ENCODE results near the gene ADAMTSL2.

- no peak for TF ChIP-seq POLR2A (IDR thresholded peaks at IDR 0.05)
- TF ChIP-seq POLR2AphosphoS5 (IDR thresholded peaks at IDR 0.05) = no peak
- TF ChIP-seq CTCF (IDR thresholded peaks at IDR 0.05) = no peak
These were observed 47.2 kb upstream of the ADAMTSL2 start for GRCh38 chr9:133487331-133487725.
